HepG2 (cell line): Measurements from ENCODE around the gene B4GALT2.

Source experiments
- AHDC1 ChIP-seq: sonication (generic); formaldehyde crosslinking; IDR thresholded peaks from 2 replicates; pipeline ENCODE4 v1.5.1; 2020; ENCODE audit warnings: mild to moderate bottlenecking, missing genetic modification reagents, borderline replicate concordance
- ARNTL ChIP-seq: sonication (generic); formaldehyde crosslinking; IDR thresholded peaks from 2 replicates; pipeline ENCODE4 v1.4.0; 2020; ENCODE audit warnings: mild to moderate bottlenecking, missing genetic modification reagents
- CTCF ChIP-seq: sonication (generic); formaldehyde crosslinking; IDR thresholded peaks from 2 replicates; pipeline ENCODE4 v1.5.0; 2020; ENCODE audit warnings: mild to moderate bottlenecking, missing genetic modification reagents, moderate library complexity
- DNMT3B ChIP-seq: conservative IDR thresholded peaks from 2 replicates; pipeline ENCODE4 v1.6.1; 2016; ENCODE audit warnings: missing biosample characterization, control low read depth
- HDAC6 ChIP-seq: fragments of 200-600 bp; sonication (generic); IDR thresholded peaks from 2 replicates; pipeline ENCODE4 v1.7.0; 2017; ENCODE audit warnings: mild to moderate bottlenecking, antibody characterized with exemption, low read length, low read depth
- NFKBIZ ChIP-seq: IDR thresholded peaks from 2 replicates; pipeline ENCODE4 v1.6.1; 2018; ENCODE audit warnings: missing genetic modification reagents, missing compliant biosample characterization
- PBX3 ChIP-seq: sonication (generic); formaldehyde crosslinking; IDR thresholded peaks from 2 replicates; pipeline ENCODE4 v1.8.1; 2023; ENCODE audit warnings: missing genetic modification reagents, inconsistent platforms, borderline replicate concordance
- POLR2A ChIP-seq, 2 experiments: IDR thresholded peaks; 2 replicates each; pipeline ENCODE4 v1.6.1; 2011; ENCODE audit warnings: low read depth in 2 of 2, low read length in 2 of 2, mild to moderate bottlenecking in 1 of 2, moderate library complexity in 1 of 2; ENCODE audit not compliant: insufficient read depth in 1 of 2
- ZFX ChIP-seq: sonication (generic); formaldehyde crosslinking; IDR thresholded peaks from 2 replicates; pipeline ENCODE4 v1.4.0; 2020; ENCODE audit warnings: mild to moderate bottlenecking, low read depth, missing genetic modification reagents, moderate library complexity
- ZNF180 ChIP-seq: sonication (generic); formaldehyde crosslinking; IDR thresholded peaks from 2 replicates; pipeline ENCODE4 v1.4.0; 2020; ENCODE audit warnings: low read depth, missing genetic modification reagents, borderline replicate concordance
- ZNF350 ChIP-seq: sonication (generic); formaldehyde crosslinking; IDR thresholded peaks from 2 replicates; pipeline ENCODE4 v1.4.0; 2020; ENCODE audit warnings: mild to moderate bottlenecking, low read depth, missing genetic modification reagents, borderline replicate concordance

DNA sequence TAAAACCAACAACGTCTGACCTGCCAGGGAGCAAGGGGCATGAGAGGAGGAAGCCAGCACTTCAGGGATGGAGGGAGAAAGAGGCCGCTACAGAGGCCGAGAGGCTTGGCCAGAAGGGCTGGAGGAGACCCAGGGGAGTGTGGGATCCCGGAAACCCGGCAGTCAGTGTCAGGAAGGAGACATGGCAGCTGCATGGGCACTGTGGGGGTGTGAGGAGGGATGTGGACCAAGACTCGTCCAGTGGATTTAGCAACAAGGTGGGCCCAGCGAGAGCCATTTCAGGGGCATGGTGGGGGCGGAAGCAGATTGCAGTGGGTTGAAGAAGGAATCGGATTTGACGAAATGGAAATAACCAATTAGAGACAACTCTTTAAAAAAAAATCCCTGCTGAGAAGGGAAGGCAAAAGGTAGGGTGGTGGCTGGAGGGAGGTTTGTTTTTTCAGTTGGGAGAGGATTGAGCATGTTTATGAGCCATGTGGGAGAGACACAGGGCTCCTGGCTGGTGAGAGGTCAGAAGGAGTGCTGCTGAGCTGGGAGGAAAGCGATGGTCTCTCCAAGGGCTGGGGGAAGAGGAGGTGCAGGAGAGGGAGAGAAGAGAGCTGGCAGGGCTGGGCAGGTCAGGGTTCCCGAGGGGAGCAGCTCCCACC, 4.4 kb downstream of the B4GALT2 start:
- TF ChIP-seq POLR2A (IDR thresholded peaks at IDR 0.05; ENCODE audit: insufficient read depth in 1 of 2, low read depth in 2 of 2, low read length in 2 of 2) (no peak), CTCF (no peak), DNMT3B (CRISPR knock-in tag) (no peak), AHDC1 (CRISPR knock-in tag) (no peak), ZFX (CRISPR knock-in tag) (no peak), HDAC6 (no peak), ZNF180 (CRISPR knock-in tag) (no peak), ZNF350 (CRISPR knock-in tag) (no peak), NFKBIZ (CRISPR knock-in tag) (no peak), PBX3 (no peak), ARNTL (no peak)
